ENCODE results near the gene LPAR1. TPM values are rescaled to one million over a fixed set of nuclear protein-coding genes. Genes with fewer than 3 reads are reported as not detected.

The LPAR1 gene
- total RNA-seq, 1 experiment from 2014 or later: 11.5 TPM

- DNase-seq (ENCODE audit: low spot score): no peak
Measured at GRCh38 chr9:111037356-111037707, 938 bp downstream of the LPAR1 start.

- DNase-seq (ENCODE audit: low spot score): no peak
Measured at GRCh38 chr9:111036946-111037345, 1.3 kb downstream of the LPAR1 start.

- peak; percentile 35 for DNase-seq (ENCODE audit: low spot score)
Measured at GRCh38 chr9:111036429-111036789, 1.9 kb downstream of the LPAR1 start.

GRCh38 chr9:111035543-111036428 is 2.5 kb downstream of the LPAR1 start:
- DNase-seq (ENCODE audit: low spot score): no peak

GRCh38 chr9:111034898-111035539 is 3.3 kb downstream of the LPAR1 start:
- DNase-seq (ENCODE audit: low spot score): no peak

GRCh38 chr9:111034170-111034897 is 3.9 kb downstream of the LPAR1 start:
- DNase-seq (ENCODE audit: low spot score): peak; percentile 22

GRCh38 chr9:111030492-111030891 is 7.8 kb downstream of the LPAR1 start:
- DNase-seq (ENCODE audit: low spot score): no peak

GRCh38 chr9:111029260-111029659 is 9.0 kb downstream of the LPAR1 start:
- no peak for DNase-seq (ENCODE audit: low spot score)

- DNase-seq (ENCODE audit: low spot score): no peak
Measured at GRCh38 chr9:111027798-111028197, 10.5 kb downstream of the LPAR1 start.

GRCh38 chr9:111023128-111023527 is 15.1 kb downstream of the LPAR1 start:
- no peak for DNase-seq (ENCODE audit: low spot score)

- DNase-seq (ENCODE audit: low spot score): no peak
Measured at GRCh38 chr9:111020594-111020993, 17.7 kb downstream of the LPAR1 start.

GRCh38 chr9:111016426-111017045 is 21.7 kb downstream of the LPAR1 start:
- DNase-seq (ENCODE audit: low spot score): no peak

GRCh38 chr9:111016016-111016415 is 22.3 kb downstream of the LPAR1 start:
- no peak for DNase-seq (ENCODE audit: low spot score)

- no peak for DNase-seq (ENCODE audit: low spot score)
Measured at GRCh38 chr9:111013707-111014106, 24.6 kb downstream of the LPAR1 start.

GRCh38 chr9:111013250-111013649 is 25.0 kb downstream of the LPAR1 start:
- no peak for DNase-seq (ENCODE audit: low spot score)

GRCh38 chr9:111008158-111009075 is 29.9 kb downstream of the LPAR1 start:
- DNase-seq (ENCODE audit: low spot score): no peak

- no peak for DNase-seq (ENCODE audit: low spot score)
Measured at GRCh38 chr9:111005746-111006470, 32.4 kb downstream of the LPAR1 start.

GRCh38 chr9:111004936-111005335 is 33.3 kb downstream of the LPAR1 start:
- DNase-seq (ENCODE audit: low spot score): no peak

- DNase-seq (ENCODE audit: low spot score): no peak
Measured at GRCh38 chr9:111003182-111003581, 35.1 kb downstream of the LPAR1 start.

GRCh38 chr9:111001526-111001925 is 36.7 kb downstream of the LPAR1 start:
- DNase-seq (ENCODE audit: low spot score): no peak
